Superior temporal gyrus (tissue), 1 donor: ENCODE data around the gene RHCE.
"Not testable (repeated sequence)": the region's sequence is repeated elsewhere in the genome, so short reads cannot be mapped to it uniquely, and the experiment has no call there.

Experiments
- DNase-seq: peaks from one replicate; pipeline ENCODE4 v3.0.0-alpha.2; 2016; ENCODE audit errors: extremely low spot score

The RHCE gene

DNA sequence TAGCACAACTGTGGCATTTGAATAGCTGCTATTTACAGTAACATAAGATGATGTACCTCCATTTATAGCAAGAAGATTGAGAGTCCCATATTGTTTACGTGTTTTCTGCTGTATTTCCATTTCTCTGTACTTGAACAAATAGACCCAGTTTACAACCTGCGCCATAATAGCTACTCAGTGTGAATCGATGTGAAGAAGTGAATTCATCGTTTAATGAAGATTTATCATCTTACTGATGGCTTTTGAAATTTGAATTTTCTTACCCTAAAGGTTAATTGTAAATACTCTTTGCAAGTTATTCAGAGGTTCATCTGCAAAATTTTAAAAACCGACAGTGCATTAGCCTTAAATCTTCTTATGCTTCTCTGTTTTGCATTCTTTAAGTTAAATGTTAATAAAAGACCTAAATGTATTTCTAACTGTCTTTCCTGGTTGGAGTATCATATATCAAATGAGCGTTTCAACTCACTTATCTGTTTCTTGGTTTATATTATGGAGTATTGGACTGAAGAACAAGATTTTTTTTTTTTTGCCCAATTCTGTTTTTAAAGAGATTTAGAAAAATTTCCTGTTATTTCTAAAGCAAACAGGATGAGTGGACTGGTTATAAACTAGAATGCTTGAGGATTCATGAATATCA, 12.2 kb upstream of the RHCE start:
- DNase-seq = no peak

GRCh38 chr1:25431955-25432719, 11.5 kb upstream of the RHCE start:
- peak; percentile 60 for DNase-seq

DNA sequence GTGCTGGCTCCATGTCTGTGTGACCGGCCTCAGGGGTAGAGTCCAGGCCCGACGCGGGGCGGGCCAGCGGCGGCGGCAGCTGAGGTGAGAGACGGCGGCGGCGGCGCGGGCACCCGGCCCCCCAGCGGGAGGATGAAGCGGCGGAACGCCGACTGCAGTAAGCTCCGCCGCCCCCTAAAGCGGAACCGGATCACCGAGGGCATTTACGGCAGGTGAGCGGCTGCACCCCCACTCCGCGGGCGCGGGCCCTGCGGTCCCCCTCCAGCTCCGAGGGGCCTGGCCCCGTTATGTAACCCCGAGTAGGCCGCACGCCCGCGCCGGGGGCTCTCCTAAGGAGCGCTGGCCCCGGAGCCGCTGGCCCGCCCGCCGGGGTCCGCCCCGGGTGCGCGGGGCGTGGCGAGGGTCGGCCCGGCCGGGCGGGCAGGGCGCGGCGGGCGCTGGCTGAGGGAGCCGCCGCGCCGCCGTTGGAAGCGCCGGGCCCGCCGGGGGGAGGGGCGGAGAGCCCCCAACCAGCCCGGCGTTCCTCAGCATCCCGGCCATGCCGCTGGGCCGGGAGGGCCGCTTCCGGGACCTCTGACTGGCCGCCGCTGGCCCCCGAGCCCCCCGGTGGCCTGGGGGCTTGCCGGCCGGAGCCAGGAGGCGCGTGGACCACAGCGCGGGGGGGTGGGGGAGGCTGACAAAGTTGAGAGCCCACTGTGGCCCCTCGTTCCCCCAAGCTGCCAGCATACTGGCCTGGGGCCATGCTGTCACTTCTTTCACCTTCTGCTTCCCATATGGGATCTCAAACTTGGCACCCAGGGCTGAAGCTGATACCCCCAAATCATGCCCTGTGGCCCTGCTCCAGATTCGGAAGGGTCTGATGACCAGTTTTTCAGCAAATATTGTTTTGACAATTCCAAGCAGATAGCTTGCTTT, 10.6 kb upstream of the RHCE start:
- no peak for DNase-seq

DNA sequence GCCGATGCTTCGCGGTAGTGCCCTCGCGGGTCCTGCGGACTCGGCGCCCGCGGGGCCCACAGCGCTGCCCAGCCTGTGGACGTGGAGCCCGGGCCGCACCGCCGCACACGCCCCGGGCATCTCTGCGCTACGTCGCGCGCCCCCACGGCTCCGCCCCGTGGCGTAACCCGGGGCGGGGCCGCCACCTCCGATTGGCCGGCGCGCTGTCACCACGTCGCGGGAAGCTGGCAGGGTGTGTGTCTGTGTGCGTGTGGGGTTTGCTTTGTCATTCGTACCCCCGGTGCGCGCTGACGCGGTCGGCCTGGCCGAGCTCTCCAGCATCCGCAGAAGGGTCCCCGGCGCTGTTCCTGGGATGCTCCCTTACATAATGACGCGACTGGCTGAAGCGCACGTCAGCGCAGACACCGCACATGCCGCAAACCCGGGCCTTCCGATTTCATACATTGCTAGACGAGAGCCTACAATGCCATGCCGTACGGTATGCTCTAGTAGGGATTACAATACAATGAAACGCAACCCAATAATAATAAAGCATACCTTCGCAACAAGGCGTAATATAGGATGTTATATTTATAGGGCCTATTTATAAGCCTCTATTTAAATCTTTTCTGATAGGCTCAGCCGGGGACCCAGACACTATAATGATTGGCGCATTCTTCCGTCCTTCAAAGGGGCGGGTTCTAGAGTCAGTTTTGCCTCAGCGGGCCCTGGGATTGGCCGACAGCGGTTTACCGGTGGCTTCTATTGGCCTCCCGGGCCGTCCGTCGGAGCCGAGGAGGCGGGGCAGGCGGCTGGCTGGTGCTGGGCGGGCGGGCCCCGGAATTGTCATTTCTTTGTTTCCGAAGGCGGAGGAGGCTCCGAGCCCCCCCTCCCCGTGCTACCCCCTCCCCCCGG, 9.7 kb upstream of the RHCE start, which contains the start of gene MACO1:
Gene MACO1, plus strand, starts transcription at position 825 of the 894 bp plus-strand sequence. CDS start 202 bp downstream, outside the sequence.
- peak; percentile 99 for DNase-seq

DNA sequence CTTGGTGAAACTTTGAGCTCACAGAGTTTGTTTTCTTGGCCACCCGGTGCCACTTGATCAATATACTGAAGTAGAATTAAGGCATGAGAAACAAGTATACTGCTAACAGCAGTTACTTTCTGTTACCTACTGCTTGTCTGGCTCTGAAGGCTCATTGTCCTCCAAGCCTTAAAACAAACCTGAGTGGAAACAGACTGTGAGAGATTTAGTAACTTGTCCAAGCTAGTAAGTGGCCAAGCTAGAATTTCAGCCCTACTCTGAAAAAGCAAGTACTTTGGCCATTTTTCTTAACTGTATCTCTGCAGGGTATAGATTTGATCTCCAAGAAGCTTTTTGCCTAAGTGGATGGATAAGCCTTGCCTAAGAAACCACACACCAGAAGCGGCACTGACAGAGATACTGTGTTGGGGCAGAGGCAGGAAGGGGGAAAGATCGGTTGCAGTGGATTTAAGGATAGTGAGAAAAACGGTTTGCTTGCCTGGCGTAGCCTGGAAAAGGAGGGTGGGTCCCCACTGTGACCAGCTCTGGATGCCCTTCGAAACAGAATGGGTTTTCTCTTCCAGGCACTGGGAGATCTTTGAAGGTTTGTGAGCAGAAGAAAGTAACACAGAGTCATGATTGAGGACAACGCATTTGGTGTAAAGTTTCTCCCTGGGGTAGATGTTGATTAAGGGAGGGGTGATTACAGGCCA, 8.0 kb upstream of the RHCE start:
- DNase-seq = no peak

DNA sequence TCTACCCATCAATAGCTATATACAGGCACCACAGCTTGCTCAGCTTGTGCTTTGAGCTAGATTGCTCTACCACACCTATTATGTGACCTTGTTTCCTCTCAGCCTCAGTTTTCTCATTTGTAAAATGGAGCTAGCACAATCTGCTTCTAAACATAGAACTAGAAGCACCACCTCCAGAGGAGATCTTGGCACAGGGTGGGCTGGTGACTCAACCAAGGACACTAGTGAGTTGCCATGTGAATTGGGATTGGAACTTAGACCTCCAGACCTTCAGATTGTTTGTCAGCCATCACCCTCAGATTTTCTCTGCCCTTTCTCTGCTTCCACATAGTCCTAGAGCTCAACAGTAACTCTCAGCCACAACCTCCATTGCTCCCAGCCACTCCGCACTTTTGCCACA, 7.1 kb upstream of the RHCE start:
- DNase-seq = peak; percentile 4

- DNase-seq = no peak
Measured at GRCh38 chr1:25425098-25426085, 4.8 kb upstream of the RHCE start.

DNA sequence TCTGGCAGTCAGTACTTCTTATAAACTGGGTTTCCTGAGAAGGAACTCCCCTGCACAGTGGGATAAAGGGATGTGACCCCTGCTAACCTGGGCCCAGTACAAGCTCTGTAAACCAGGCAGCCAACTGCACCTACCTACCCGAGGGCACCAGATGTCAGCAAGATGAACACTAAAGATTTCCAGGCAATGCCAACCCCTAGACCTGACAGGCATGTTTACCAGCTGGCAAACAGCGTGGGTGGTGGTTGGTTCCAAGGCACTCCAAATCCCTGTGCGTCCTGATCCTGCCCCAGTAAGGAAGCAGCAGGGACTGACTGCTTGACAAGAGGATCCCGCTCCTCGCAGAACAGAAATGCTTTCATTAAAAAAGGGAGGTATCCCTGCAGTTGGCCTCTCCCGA, 2.6 kb upstream of the RHCE start:
- not testable (repeated sequence) for DNase-seq

- not testable (repeated sequence) for DNase-seq
Measured at GRCh38 chr1:25419339-25419738, 1.3 kb downstream of the RHCE start.

GRCh38 chr1:25417280-25417679, 3.3 kb downstream of the RHCE start:
- DNase-seq = not testable (repeated sequence)

GRCh38 chr1:25414578-25414977, 6.0 kb downstream of the RHCE start:
- not testable (repeated sequence) for DNase-seq

- DNase-seq = not testable (repeated sequence)
Measured at GRCh38 chr1:25414157-25414556, 6.5 kb downstream of the RHCE start.

- not testable (repeated sequence) for DNase-seq
Measured at GRCh38 chr1:25412872-25413623, 7.6 kb downstream of the RHCE start.

- not testable (repeated sequence) for DNase-seq
Measured at GRCh38 chr1:25409641-25410427, 10.8 kb downstream of the RHCE start.

DNA sequence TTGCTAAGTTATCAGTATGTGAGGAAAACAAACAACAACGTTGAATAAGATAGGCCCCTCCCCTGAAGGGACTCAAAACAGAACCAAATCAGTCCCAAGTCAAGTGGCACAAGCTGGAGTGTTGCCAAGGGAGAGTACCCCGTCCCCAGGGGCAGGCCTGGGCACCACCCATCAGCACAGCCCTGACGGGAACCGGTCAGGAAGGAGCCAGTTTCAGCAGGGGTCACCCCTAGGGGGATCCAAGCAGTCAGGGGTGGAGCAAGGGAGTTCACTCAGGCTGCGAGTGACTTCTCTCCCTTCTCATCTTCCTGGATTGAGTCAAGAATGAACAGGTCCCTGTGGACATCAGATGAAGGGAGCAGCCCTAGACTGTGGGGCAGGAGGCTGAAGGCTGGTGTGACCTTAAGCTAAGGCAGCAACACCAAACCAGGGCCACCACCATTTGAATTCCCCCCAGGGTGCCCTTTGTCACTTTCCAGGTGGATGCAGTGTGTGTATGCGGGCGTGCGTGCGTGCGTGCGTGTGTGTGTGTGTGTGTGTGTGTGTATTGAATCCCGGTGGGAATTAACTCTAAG, 14.8 kb downstream of the RHCE start:
- not testable (repeated sequence) for DNase-seq

- DNase-seq = not testable (repeated sequence)
Measured at GRCh38 chr1:25402947-25403803, 17.4 kb downstream of the RHCE start.
